ENCODE measurements around the gene DLGAP1.

GRCh38 chr18:3840766-3841165, 614.3 kb downstream of the DLGAP1 start:
- TF ChIP-seq CTCF (IDR thresholded peaks at IDR 0.05 in 4 of 5, conservative IDR thresholded peaks at IDR 0.05 in 1 of 5) (no peak), POLR2A (IDR thresholded peaks at IDR 0.05) (no peak)
